ENCODE measurements around the gene PHOSPHO1. TPM values are rescaled to one million over a fixed set of nuclear protein-coding genes. Genes with fewer than 3 reads are reported as not detected.

The PHOSPHO1 gene
- 0.06 TPM in 1 of 2 replicates, not detected in the other for total RNA-seq

GRCh38 chr17:49230636-49231562 lies at the start of gene PHOSPHO1:
PHOSPHO1 (minus strand) TSS chr17:49230787; CDS start chr17:49226691, 4,096 bp downstream.

DNA sequence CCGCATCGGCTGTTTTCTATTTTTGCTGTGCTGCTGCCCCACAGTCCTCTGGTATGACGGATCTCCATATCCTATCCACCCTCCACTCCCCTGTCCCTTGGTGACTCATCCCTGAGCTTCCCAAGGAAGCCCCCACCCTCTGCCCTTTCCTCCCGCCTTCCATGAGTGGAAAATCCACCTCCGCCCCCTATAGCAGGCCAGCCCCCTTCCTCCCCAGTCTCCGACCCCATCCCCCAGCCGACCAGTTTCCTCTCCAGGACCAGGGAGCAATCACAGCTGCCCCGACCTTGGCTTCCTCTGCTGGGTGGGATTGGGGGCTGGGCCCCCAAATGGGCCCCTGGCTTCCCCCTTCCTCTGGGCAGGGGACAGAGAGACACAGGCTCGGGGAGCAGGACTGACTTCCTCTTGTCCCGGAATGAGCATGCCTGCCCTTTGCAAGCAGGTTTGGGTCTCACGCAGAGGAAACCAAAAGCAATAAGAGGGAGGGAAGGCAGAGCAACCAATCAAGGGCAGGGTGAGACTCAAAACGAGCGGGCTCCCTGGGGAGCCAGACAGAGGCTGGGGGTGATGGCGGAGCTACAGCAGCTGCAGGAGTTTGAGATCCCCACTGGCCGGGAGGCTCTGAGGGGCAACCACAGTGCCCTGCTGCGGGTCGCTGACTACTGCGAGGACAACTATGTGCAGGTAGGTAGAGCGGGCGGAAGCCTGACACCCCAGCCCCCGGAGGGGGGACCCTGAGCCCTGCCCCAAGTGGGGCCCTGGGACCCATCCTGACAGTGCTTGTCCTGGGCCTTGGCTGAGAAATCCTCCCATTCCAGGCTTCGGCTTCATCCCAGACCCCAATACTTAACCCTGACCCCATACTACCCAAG lies 20.2 kb downstream of the PHOSPHO1 start, which contains the start of the genes ABI3 and GNGT2:
ABI3 (plus strand) TSS at position 550 of the 872 bp plus-strand sequence; CDS start at position 568, 18 bp downstream.
GNGT2 (minus strand) TSS at position 417 of the 872 bp plus-strand sequence. CDS start 3,152 bp downstream, outside the sequence.

Other genes starting within 250 kb of the PHOSPHO1 start
- not detected in 2 replicates for gene IGF2BP1, start 233.4 kb downstream of the PHOSPHO1 start, total RNA-seq
- gene B4GALNT2, start 98.0 kb downstream of the PHOSPHO1 start, total RNA-seq = not detected in 2 replicates
- gene GNGT2, start 20.2 kb downstream of the PHOSPHO1 start, total RNA-seq = not detected in 2 replicates
- 0.12 TPM in 1 of 2 replicates, not detected in the other for gene ABI3, start 20.1 kb downstream of the PHOSPHO1 start, total RNA-seq
- 21.7 and 35.8 TPM in 2 replicates for gene ZNF652, start 131.5 kb upstream of the PHOSPHO1 start, total RNA-seq
- 52.6 and 53.1 TPM in 2 replicates for gene PHB1, start 184.1 kb upstream of the PHOSPHO1 start, total RNA-seq

All from cardiac ventricle fibroblast (primary cell).